RKO (cell line): ENCODE results near the gene SGMS2.

ENCODE experiments used
- DNase-seq: peaks from one replicate; pipeline ENCODE4 v3.0.0-alpha.2; 2016; ENCODE audit warnings: low spot score

The SGMS2 gene

DNA sequence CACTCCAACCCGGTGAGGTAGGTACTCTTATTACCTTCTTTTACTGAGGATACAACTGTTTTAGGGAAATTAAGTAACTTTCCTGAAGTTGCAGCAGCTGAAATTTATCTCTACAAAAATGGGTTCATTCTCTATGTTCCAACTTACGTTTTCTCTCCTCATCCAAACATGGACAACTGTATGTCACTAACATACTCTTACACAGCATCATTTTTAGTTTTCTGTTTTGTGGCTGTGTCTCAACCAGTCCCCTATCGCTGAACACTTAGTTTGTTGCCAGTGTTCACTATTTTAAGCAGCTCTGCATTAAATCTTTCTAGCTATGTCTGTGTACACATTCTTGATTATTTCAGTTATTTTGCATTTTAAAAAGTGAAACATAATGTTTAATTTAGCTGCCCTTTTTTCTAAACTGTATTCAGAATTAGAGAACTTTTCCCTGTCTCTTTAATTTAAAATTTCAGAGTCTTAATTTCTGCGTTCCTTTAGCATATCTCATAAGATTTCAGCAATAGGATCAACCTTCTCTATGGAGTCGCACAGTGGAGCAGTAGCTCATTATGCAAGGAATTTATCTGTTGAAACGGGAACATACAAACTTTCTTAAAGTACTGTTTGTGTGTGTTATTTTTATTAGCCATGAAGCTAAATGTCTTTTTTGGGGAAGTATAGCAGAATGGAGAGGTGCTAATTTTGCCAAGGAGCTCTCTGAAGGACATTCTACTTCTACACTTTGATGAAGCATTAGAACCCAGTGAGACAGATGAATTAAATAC is 3.8 kb downstream of the SGMS2 start:
- no peak for DNase-seq

GRCh38 chr4:107831140-107831539 is 6.4 kb downstream of the SGMS2 start:
- no peak for DNase-seq

GRCh38 chr4:107832275-107832807 is 7.6 kb downstream of the SGMS2 start:
- no peak for DNase-seq

GRCh38 chr4:107834241-107834794 is 9.6 kb downstream of the SGMS2 start:
- no peak for DNase-seq

GRCh38 chr4:107835406-107835805 is 10.7 kb downstream of the SGMS2 start:
- DNase-seq = no peak

DNA sequence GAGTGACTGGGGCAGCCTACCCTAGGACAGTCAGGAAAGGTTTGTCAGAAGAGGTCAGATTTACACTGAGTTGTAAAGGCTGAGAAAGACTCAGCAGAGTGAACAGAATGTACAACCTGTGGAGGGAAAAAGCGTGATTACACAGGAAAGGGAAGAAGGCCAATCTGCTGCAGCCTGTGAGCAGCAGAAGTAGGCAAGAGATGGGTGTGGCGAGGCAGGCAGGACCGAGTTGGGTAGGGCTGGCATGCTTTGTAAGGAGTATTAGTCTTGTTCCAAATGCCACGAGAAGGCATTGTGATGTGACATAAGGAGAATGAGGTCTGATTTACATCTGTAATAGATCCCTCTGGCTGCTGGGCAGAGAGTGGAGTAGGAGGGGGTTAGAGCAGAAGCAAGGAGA is 12.6 kb downstream of the SGMS2 start:
- no peak for DNase-seq

- DNase-seq = no peak
Measured at GRCh38 chr4:107837776-107838618, 13.3 kb downstream of the SGMS2 start.

GRCh38 chr4:107838861-107839565 is 14.3 kb downstream of the SGMS2 start:
- no peak for DNase-seq

GRCh38 chr4:107843391-107843790 is 18.7 kb downstream of the SGMS2 start:
- DNase-seq = no peak

GRCh38 chr4:107845681-107846080 is 20.9 kb downstream of the SGMS2 start:
- DNase-seq = no peak

DNA sequence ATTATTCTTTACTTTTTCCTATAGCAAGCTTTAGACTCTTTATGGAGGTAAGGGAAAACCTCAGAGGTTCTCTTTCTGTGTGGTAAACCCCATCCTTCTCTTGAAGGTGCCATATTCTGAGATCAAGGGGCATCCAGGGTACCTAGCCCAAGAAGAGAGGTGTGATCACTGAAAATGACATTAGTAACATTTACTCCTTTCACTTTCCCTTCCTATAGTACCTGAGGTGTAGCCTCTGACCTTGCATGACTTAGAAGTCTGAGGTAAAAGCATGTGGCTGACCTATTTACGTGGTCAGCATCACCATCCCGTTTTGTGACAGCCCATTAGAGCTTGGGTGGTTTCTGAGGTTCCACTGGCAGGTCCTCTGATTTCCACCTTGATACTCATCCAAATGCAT is 25.7 kb downstream of the SGMS2 start:
- DNase-seq = no peak

- DNase-seq = no peak
Measured at GRCh38 chr4:107853444-107854355, 29.0 kb downstream of the SGMS2 start.

DNA sequence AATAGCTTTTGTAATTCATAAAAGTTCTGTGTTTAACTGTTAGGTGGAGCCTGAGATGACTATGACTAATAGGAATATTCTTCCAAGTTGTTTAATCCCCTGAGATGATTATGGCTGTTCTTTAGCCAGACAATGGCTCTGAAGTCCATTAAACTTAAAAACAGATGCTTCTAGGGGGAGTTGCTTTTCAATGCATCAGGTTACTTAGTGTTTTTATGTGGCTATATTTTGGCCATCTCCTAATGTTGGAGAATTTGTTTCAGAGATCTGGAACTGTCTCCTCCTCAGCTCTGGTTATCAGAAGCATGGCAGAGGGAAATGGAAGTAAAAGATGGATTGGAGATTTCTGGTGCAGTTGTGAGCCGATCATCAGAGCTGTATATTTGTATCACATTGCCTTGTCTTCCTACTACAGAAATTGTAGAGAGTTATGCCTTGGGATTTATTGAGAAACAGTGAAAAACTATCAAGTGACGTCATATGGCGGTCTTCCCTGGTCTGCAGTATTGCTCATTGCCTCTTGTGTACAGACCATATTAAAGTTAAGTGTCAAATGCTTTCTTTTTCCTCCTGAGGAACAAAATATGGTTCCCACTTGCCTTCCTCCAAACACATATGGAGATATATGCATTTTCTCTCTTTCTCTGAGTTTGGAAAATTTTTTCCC is 29.8 kb downstream of the SGMS2 start:
- DNase-seq = no peak

- DNase-seq = no peak
Measured at GRCh38 chr4:107855723-107856122, 31.0 kb downstream of the SGMS2 start.

GRCh38 chr4:107856901-107857300 is 32.2 kb downstream of the SGMS2 start:
- no peak for DNase-seq

DNA sequence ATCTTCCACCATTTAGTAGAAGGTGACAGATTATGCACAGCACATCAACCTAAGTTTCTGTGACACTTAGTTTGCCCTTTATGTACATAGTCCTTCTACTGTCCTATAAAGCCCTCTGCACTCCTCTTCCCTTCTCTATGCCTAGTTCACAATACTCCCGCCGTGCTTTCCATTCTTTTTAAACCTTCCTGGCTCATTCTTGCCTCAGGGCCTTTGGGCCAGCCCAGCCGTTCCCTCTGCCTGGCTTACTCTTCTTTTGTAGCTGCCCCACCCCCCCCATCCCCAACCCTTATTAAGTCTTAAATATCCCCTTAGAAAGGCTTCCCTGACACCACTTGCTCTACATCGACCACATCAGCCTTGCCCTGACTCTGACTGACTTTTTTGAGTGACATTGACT is 33.0 kb downstream of the SGMS2 start:
- no peak for DNase-seq

GRCh38 chr4:107858158-107858742 is 33.5 kb downstream of the SGMS2 start:
- no peak for DNase-seq

GRCh38 chr4:107862658-107863057 is 37.9 kb downstream of the SGMS2 start:
- DNase-seq = peak; percentile 85

- no peak for DNase-seq
Measured at GRCh38 chr4:107863416-107863815, 38.7 kb downstream of the SGMS2 start.

DNA sequence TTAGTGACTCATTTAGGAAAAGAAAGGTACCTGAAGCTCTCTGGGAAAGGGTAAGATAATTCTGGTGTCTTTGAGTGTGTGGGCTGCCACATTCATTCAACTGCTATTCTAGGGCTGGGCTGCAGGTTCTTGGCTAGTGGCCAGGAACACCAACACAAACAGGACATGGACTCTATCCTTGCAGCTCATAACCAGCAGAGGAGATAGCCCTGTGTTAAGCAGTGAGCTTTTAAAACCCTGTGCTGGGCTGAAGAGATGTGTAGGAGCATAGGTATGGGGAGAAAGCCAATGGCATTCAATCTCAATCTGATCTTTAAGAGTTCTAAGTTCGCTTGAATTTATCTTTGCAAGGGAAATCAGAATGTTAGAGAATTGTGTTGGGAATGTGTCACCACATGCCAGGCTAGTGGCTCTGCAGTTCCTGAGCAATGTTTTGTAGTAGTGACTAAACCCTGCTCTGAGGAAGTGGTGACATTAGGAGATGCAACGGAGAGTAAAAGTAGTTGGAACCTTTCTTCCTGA is 39.2 kb downstream of the SGMS2 start:
- DNase-seq = no peak
